ENCODE data around the gene FGF18.
"Not testable (repeated sequence)": the region's sequence is repeated elsewhere in the genome, so short reads cannot be mapped to it uniquely, and the experiment has no call there.

The FGF18 gene

GRCh38 chr5:171413153-171413910 lies 6.1 kb upstream of the FGF18 start:
- no peak overlapping the region for H3K4me3 ChIP-seq (ENCODE audit: insufficient read depth, low read depth, low read length, poor library complexity, severe bottlenecking)
- H3K27me3 ChIP-seq (replicated peaks; ENCODE audit: control insufficient read depth, insufficient read depth, low read length, poor library complexity, severe bottlenecking): no peaks in the 10 kb centered on the region
- H3K27ac ChIP-seq (ENCODE audit: insufficient read depth, low read length, poor library complexity, severe bottlenecking): no peak overlapping the region
- H3K4me1 ChIP-seq (ENCODE audit: control insufficient read depth, insufficient read depth, low read length, poor library complexity, severe bottlenecking): peaks cover under 1% of the 10 kb centered on the region
- no peak for DNase-seq
- no peaks in the 10 kb centered on the region for H3K9me3 ChIP-seq (ENCODE audit: control insufficient read depth, low read length)
- peaks cover 36% of the 10 kb centered on the region for H3K36me3 ChIP-seq (ENCODE audit: control insufficient read depth, insufficient read depth, low read length)

- H3K27me3 ChIP-seq (replicated peaks; ENCODE audit: control insufficient read depth, insufficient read depth, low read length, poor library complexity, severe bottlenecking); H3K4me1 ChIP-seq (ENCODE audit: control insufficient read depth, insufficient read depth, low read length, poor library complexity, severe bottlenecking); DNase-seq; H3K9me3 ChIP-seq (ENCODE audit: control insufficient read depth, low read length); H3K27ac ChIP-seq (ENCODE audit: insufficient read depth, low read length, poor library complexity, severe bottlenecking); H3K4me3 ChIP-seq (ENCODE audit: insufficient read depth, low read depth, low read length, poor library complexity, severe bottlenecking): not testable (repeated sequence)
- H3K36me3 ChIP-seq (ENCODE audit: control insufficient read depth, insufficient read depth, low read length): peaks cover 30% of the 10 kb centered on the region
Observed at GRCh38 chr5:171413993-171414392, 5.5 kb upstream of the FGF18 start.

GRCh38 chr5:171415115-171415730 lies 4.2 kb upstream of the FGF18 start:
- no peak for DNase-seq
- H3K27ac ChIP-seq (ENCODE audit: insufficient read depth, low read length, poor library complexity, severe bottlenecking): no peak overlapping the region
- peaks cover 11% of the 10 kb centered on the region for H3K4me1 ChIP-seq (ENCODE audit: control insufficient read depth, insufficient read depth, low read length, poor library complexity, severe bottlenecking)
- peaks cover 18% of the 10 kb centered on the region for H3K36me3 ChIP-seq (ENCODE audit: control insufficient read depth, insufficient read depth, low read length)
- no peak overlapping the region for H3K4me3 ChIP-seq (ENCODE audit: insufficient read depth, low read depth, low read length, poor library complexity, severe bottlenecking)
- H3K9me3 ChIP-seq (ENCODE audit: control insufficient read depth, low read length): no peaks in the 10 kb centered on the region
- peaks cover 3% of the 10 kb centered on the region for H3K27me3 ChIP-seq (replicated peaks; ENCODE audit: control insufficient read depth, insufficient read depth, low read length, poor library complexity, severe bottlenecking)

GRCh38 chr5:171416160-171417049 lies 3.0 kb upstream of the FGF18 start:
- H3K4me3 ChIP-seq (ENCODE audit: insufficient read depth, low read depth, low read length, poor library complexity, severe bottlenecking): no peak overlapping the region
- peaks cover 10% of the 10 kb centered on the region for H3K36me3 ChIP-seq (ENCODE audit: control insufficient read depth, insufficient read depth, low read length)
- peaks cover 14% of the 10 kb centered on the region for H3K27me3 ChIP-seq (replicated peaks; ENCODE audit: control insufficient read depth, insufficient read depth, low read length, poor library complexity, severe bottlenecking)
- peaks cover 18% of the 10 kb centered on the region for H3K4me1 ChIP-seq (ENCODE audit: control insufficient read depth, insufficient read depth, low read length, poor library complexity, severe bottlenecking)
- DNase-seq: no peak
- no peaks in the 10 kb centered on the region for H3K9me3 ChIP-seq (ENCODE audit: control insufficient read depth, low read length)
- H3K27ac ChIP-seq (ENCODE audit: insufficient read depth, low read length, poor library complexity, severe bottlenecking): no peak overlapping the region

- H3K27ac ChIP-seq (ENCODE audit: insufficient read depth, low read length, poor library complexity, severe bottlenecking): no peak overlapping the region
- peak in 2 of 3 donors; percentile 7 to 18 for DNase-seq
- no peaks in the 10 kb centered on the region for H3K9me3 ChIP-seq (ENCODE audit: control insufficient read depth, low read length)
- H3K4me3 ChIP-seq (ENCODE audit: insufficient read depth, low read depth, low read length, poor library complexity, severe bottlenecking): peak overlapping the region; percentile 62
- H3K27me3 ChIP-seq (replicated peaks; ENCODE audit: control insufficient read depth, insufficient read depth, low read length, poor library complexity, severe bottlenecking): peaks cover 17% of the 10 kb centered on the region
- H3K4me1 ChIP-seq (ENCODE audit: control insufficient read depth, insufficient read depth, low read length, poor library complexity, severe bottlenecking): peaks cover 18% of the 10 kb centered on the region
- peaks cover 1% of the 10 kb centered on the region for H3K36me3 ChIP-seq (ENCODE audit: control insufficient read depth, insufficient read depth, low read length)
Observed at GRCh38 chr5:171418316-171418981, 998 bp upstream of the FGF18 start.

- no peak for DNase-seq
- Histone ChIP-seq H3K27ac (ENCODE audit: insufficient read depth, low read length, poor library complexity, severe bottlenecking) (no peak overlapping the region), H3K4me3 (ENCODE audit: insufficient read depth, low read depth, low read length, poor library complexity, severe bottlenecking) (peak overlapping the region; percentile 38), H3K4me1 (ENCODE audit: control insufficient read depth, insufficient read depth, low read length, poor library complexity, severe bottlenecking) (peaks cover 18% of the 10 kb centered on the region), H3K27me3 (replicated peaks; ENCODE audit: control insufficient read depth, insufficient read depth, low read length, poor library complexity, severe bottlenecking) (peaks cover 17% of the 10 kb centered on the region), H3K9me3 (ENCODE audit: control insufficient read depth, low read length) (no peaks in the 10 kb centered on the region), H3K36me3 (ENCODE audit: control insufficient read depth, insufficient read depth, low read length) (no peaks in the 10 kb centered on the region)
Observed at GRCh38 chr5:171419688-171420430, 412 bp downstream of the FGF18 start.

- Histone ChIP-seq H3K27me3 (replicated peaks; ENCODE audit: control insufficient read depth, insufficient read depth, low read length, poor library complexity, severe bottlenecking) (peaks cover 17% of the 10 kb centered on the region), H3K36me3 (ENCODE audit: control insufficient read depth, insufficient read depth, low read length) (no peaks in the 10 kb centered on the region), H3K4me3 (ENCODE audit: insufficient read depth, low read depth, low read length, poor library complexity, severe bottlenecking) (peak overlapping the region; percentile 38), H3K4me1 (ENCODE audit: control insufficient read depth, insufficient read depth, low read length, poor library complexity, severe bottlenecking) (peaks cover 18% of the 10 kb centered on the region), H3K27ac (ENCODE audit: insufficient read depth, low read length, poor library complexity, severe bottlenecking) (no peak overlapping the region), H3K9me3 (ENCODE audit: control insufficient read depth, low read length) (no peaks in the 10 kb centered on the region)
- DNase-seq: no peak
Observed at GRCh38 chr5:171420431-171421241, 1.2 kb downstream of the FGF18 start.

GRCh38 chr5:171421331-171422262 lies 2.1 kb downstream of the FGF18 start:
- peaks cover 17% of the 10 kb centered on the region for H3K27me3 ChIP-seq (replicated peaks; ENCODE audit: control insufficient read depth, insufficient read depth, low read length, poor library complexity, severe bottlenecking)
- no peak for DNase-seq
- H3K4me3 ChIP-seq (ENCODE audit: insufficient read depth, low read depth, low read length, poor library complexity, severe bottlenecking): no peak overlapping the region
- H3K9me3 ChIP-seq (ENCODE audit: control insufficient read depth, low read length): no peaks in the 10 kb centered on the region
- no peaks in the 10 kb centered on the region for H3K36me3 ChIP-seq (ENCODE audit: control insufficient read depth, insufficient read depth, low read length)
- peaks cover 18% of the 10 kb centered on the region for H3K4me1 ChIP-seq (ENCODE audit: control insufficient read depth, insufficient read depth, low read length, poor library complexity, severe bottlenecking)
- H3K27ac ChIP-seq (ENCODE audit: insufficient read depth, low read length, poor library complexity, severe bottlenecking): no peak overlapping the region
